HG02642 (cell line): Measurements from ENCODE around the gene SAMD1.

ENCODE experiments used
- ATAC-seq: cut with Tn5 transposase; IDR thresholded peaks from one replicate; pipeline ENCODE4 v1.9.1; 2021; ENCODE audit warnings: mild to moderate bottlenecking; ENCODE audit not compliant: unreplicated experiment, poor library complexity

The SAMD1 gene

GRCh38 chr19:14114439-14114838, 23.9 kb upstream of the SAMD1 start:
- ATAC-seq: no peak

- no peak for ATAC-seq
These were observed 23.3 kb upstream of the SAMD1 start for GRCh38 chr19:14113762-14114414.

GRCh38 chr19:14112809-14113385, 22.3 kb upstream of the SAMD1 start:
- ATAC-seq: no peak

- no peak for ATAC-seq
These were observed 21.7 kb upstream of the SAMD1 start for GRCh38 chr19:14112051-14112808.

- no peak for ATAC-seq
These were observed 20.9 kb upstream of the SAMD1 start for GRCh38 chr19:14111486-14111885.

- ATAC-seq: no peak
These were observed 20.1 kb upstream of the SAMD1 start for GRCh38 chr19:14110650-14111049.

- no peak for ATAC-seq
These were observed 17.3 kb upstream of the SAMD1 start for GRCh38 chr19:14107581-14108461.

GRCh38 chr19:14106840-14107239, 16.3 kb upstream of the SAMD1 start:
- no peak for ATAC-seq

GRCh38 chr19:14105680-14106079, 15.1 kb upstream of the SAMD1 start:
- ATAC-seq: no peak

GRCh38 chr19:14103310-14103709, 12.8 kb upstream of the SAMD1 start:
- ATAC-seq: no peak

GRCh38 chr19:14102756-14103155, 12.2 kb upstream of the SAMD1 start:
- ATAC-seq: no peak

GRCh38 chr19:14102102-14102696, 11.6 kb upstream of the SAMD1 start:
- ATAC-seq: no peak

GRCh38 chr19:14101003-14101545, 10.5 kb upstream of the SAMD1 start:
- no peak for ATAC-seq

- ATAC-seq: no peak
These were observed 7.1 kb upstream of the SAMD1 start for GRCh38 chr19:14097532-14098151.

- no peak for ATAC-seq
These were observed 5.9 kb upstream of the SAMD1 start for GRCh38 chr19:14096272-14096992.

- no peak for ATAC-seq
These were observed 4.3 kb upstream of the SAMD1 start for GRCh38 chr19:14094854-14095253.

GRCh38 chr19:14093117-14093823, 2.7 kb upstream of the SAMD1 start:
- ATAC-seq: no peak

- ATAC-seq: peak; percentile 6
These were observed 1.4 kb upstream of the SAMD1 start for GRCh38 chr19:14091813-14092462.
